ENCODE results near the gene MTA1.

The MTA1 gene

DNA sequence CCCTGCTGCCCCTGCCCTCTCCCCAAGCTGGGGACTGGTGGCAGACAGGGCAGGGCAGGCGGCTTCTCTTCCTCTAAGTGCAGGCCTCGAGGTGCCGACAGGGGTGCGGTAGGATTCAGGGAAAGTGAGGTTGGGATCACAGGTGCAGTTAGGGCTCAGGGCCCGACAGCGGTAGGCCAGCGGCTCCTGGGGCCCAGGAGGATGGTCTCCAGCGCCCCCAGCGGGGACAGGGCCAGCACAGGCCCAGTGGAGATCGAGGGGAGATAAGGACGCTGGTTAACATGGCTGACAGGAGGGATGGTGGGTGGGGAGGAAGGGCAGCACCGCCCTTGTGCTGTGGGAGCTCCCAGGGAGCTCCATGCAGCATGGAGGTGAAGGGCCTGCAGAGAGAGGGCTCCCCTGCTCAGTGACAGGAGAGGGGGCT, 66.1 kb downstream of the MTA1 start:
- no peak for DNase-seq (ENCODE audit: low read depth in 1 of 2, low spot score in 1 of 2)

DNA sequence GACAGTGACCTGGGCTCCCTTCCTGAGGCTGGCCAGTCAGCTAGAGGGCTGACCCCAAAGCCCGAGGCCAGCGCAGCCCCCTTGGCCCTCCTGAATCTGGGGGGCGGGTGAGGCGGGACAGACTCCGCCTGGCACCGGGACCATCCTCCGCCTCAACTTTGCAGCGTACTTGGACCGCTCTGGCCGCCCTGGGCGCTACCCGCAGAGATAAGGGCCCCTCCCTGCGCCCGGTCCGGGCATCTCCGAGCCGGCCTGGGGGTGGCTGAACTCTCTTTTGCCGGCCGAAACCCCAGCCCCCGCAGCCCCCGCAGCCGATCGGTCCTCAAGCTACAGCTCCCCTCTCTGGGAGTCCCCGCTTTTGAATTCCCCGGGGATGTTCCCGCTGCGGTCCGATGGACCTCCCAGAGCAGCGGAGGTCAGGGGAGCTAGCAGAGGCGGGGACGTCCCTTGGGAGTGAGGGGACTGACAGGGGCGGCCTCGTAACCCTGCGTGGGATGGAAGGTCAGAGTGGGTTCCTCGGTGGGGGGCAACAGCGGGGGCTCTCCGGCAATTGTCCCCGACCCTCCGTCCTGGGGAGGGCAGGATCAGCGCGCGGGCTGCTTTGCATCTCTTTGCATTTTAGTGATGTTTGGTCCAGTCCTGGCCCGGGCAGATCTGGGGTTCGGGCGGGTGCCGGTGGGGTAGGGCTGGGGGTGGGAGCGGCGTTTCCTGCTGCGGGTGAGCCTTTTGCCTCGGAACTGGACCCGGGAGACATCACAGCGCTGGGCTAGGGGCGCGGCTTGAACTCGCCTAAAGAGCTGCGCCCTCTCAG, 66.7 kb downstream of the MTA1 start, which contains the start of gene CRIP1:
TSS of gene CRIP1 (plus strand) at position 724 of the 811 bp plus-strand sequence. CDS start 374 bp downstream, outside the sequence.
- no peak for DNase-seq (ENCODE audit: low read depth in 1 of 2, low spot score in 1 of 2)

DNA sequence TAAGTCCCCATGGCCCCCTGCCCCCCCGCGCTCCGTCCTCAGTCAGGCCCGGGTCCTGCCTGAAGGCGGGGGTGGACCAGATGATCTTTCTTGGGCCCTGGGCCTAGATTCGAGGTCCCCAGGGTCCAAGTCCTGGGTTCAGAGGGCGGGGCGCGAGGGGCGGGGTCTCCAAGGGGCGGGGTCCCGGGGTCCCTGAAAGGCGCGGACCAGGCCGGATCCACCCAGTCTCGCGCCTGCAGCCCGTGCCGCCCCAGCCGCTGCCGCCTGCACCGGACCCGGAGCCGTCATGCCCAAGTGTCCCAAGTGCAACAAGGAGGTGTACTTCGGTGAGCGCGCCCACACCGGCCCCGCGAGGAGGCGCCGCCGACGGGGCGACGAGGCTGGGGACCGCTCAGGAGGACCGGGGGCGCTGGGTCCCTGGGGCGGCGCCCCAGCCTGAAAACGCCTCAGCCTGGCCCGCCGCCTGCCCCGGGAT, 67.4 kb downstream of the MTA1 start:
- DNase-seq (ENCODE audit: low read depth in 1 of 2, low spot score in 1 of 2), result peak in 1 of 2 donors; percentile 54

DNA sequence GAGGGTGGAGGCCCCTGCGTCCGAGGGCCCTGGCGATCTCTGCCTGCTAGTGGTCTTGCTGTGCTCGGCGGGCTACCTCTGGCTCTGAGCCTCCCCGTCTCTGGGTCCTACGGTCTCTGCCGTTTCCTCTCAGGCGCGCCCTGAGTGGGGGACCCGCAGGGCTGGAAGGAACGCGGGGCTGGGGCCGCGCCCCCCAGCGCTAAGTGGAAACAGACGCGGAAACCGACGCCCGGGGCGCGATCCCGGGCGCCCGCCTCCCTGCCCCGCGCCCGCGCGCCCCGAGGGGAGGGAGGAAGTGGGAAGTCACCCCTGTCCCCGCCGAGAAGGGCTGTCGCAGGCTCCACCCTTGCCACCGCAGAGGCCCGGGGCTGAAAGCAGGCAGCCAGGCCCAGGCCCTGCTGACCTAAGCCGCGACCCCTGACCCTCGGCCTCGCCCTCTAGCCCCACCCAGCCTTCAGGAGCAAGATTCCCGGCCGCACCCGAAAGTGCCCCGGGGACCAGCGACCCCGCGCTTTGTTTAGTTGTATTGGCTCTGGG, 67.9 kb downstream of the MTA1 start:
- peak in 1 of 2 donors; percentile 62 for DNase-seq (ENCODE audit: low read depth in 1 of 2, low spot score in 1 of 2)

DNA sequence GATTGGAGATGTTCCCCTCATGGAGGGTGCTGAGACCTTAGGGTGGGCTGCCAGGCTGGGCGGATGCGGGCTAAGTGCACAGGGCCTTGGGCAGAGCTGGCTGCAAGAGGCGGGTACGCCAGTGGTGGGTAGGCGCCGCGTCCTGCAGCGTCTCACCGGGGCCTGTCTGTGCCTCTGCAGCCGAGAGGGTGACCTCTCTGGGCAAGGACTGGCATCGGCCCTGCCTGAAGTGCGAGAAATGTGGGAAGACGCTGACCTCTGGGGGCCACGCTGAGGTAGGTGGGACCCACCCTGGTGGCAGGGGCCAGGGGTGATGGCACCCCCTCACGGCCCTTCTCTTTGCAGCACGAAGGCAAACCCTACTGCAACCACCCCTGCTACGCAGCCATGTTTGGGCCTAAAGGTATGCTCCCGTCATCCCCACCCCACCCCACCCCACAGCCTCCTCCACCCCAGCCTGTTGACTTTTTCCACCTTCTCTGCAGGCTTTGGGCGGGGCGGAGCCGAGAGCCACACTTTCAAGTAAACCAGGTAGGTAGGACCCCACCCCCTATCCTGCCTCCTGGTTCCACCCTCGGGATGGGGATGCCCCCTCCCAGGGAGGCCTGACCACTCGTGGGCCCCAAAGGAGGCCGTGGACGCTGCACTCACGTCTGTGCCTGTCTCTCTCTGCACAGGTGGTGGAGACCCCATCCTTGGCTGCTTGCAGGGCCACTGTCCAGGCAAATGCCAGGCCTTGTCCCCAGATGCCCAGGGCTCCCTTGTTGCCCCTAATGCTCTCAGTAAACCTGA, 68.6 kb downstream of the MTA1 start:
- no peak for DNase-seq (ENCODE audit: low read depth in 1 of 2, low spot score in 1 of 2)

DNA sequence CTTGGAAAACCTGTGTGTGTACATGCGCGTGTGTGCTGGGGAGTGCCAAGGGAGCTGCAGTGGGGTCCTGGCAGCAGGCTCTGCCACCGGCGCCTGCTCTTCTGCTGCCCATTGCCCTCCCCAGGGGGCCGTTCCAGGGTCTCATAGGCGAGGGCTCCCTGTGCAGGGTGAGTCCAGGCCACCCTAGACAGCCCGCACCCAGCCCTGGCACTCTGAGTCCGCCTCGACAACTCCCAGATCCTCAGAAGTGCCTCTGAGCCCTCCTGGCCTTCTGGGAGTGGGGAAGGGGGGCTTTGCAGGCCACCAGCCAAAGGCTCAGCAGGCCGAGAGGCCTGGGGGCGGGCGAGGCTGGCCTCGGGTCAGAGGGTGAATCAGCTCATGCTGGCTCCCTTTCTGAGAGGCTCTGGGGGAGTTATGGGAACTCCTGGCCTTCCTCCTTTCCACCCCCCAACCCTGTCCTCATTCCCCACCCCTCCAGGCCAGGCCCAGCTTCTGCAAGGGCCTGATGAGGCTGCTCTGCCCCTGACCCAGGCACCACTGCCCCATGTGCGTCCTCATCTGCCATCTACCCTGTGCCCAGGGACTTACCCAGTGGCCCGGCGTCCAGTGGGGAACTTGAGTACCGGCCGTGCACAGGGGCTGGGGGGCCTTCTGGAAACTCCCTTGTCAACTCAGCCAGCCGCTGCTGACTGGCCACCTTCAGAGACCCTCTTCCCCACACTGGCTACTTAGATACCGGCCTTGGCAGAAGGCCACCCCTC, 69.3 kb downstream of the MTA1 start:
- no peak for DNase-seq (ENCODE audit: low read depth in 1 of 2, low spot score in 1 of 2)

DNA sequence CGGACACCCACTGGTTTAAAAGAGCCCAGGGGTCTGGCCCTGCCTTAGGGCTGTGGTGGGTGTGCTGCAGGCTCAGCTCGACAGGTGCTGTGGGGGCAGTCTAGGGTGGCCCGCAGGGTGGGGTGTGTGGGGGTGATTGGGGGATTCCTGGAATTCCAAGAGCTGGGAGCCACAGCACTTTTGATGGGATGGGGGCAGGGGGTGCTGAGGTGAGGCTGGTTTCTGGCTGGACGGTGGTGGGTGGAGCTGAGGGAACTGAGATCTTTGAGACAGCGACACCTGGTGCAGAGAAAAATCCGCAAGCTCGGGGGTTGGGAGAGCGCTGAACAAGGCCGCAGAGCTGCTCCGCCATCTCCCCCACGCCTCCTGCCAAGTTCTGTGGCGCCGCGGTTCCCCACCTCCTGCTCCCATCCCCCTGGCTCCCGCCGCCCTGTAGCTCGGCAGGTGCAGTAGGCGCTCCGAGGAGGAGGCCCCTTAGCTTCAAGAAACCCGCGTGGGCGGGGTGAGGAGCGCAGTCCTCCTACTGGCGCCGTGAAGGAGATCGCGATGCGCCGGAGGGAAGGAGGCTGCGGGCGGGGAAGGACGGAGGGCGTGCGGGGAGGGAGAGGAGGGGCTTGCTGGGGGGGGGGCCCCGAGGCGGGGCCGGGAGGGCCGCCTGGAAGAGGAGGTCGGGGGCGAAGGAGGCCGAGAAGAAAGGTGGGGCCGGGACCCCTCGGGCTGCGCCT, 70.1 kb downstream of the MTA1 start:
- DNase-seq (ENCODE audit: low read depth in 1 of 2, low spot score in 1 of 2), result peak; percentile 64 to 72

DNA sequence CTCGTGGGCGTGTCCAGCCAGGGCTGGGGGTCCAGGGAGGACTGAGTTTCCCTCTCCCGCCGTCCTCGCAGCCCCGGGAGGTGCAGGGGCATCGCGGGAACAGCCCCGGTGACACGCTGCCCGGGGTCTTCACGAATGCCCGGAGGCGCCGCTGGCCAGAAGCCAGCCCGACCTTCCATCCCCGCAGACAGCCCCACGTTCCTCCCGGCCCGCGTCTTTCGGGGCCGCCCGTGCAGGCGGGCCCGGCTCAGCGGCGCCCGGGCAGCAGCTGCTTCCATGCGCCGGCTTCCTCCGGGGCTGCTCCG, 70.6 kb downstream of the MTA1 start:
- DNase-seq (ENCODE audit: low read depth in 1 of 2, low spot score in 1 of 2), result no peak

DNA sequence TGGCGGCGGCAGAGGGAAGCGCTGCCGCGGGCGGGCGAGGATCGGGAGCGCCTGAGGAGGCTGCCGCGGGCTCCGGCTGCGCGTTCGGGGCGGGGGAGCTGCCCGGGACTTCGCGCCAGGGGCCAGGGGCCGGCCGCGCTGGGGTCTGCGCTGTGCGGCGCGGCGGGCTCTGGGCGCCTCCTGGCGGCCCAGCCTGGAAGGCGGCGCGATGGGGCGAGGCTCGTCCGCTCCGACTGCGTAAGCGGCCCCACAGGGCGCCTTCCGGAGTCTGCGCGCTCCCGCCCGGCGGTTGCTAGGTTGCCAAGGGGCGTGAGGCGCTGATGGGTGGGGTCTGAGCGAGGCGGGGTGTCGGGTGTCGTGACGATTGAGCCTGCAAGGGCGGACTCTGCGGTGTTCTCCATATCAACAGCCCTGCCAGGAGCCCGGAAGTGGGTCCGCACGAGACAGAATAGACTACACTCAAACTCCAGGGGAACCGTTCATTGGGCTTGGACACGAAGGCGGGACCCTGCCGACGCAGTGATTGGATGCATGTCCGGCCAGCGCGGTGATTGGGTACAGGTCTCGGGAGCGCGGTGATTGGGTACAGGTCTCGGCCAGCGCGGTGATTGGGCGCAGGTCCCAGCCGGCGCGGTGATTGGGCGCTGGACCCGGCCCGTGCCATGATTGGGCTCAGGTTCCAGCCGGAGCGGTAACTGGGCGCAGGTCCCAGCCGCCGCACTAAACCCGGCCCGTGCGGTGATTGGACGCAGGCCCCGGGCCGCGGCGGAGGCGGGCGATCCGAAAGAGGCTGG, 71.1 kb downstream of the MTA1 start, which contains the start of gene TEDC1:
TSS of gene TEDC1 (plus strand) at position 675 of the 794 bp plus-strand sequence. CDS start 130 bp downstream, outside the sequence.
- DNase-seq (ENCODE audit: low read depth in 1 of 2, low spot score in 1 of 2), result peak; percentile 96 to 99

DNA sequence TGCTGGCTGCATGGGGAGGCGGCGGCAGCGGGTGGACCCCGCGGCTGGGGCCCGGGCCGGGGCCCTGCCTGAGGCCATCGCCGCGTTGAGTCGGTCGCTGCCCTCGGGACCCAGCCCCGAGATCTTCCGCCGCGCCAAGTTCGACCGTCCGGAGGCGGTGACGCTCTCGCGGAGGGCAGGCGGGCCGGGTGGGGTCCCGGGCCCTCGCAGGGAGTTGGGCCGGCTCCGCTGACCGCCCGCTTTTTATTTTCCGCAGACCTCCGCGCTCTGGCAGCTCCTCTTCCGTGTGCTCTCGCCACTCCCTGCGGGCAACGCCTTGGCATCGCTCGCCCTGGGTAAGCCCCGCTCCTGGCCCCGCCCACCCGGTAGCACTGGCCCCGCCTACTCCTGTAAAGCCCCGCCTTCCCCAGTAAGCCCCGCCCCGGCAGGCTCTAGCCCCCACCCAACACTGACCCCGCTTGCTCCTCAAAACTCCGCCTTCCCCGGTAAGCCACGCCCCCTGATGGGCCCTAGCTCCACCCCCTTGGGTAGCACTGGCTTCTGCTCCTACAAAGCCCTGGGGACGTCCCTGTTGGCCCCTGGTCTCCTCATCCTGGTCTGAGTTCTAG, 71.8 kb downstream of the MTA1 start:
- DNase-seq (ENCODE audit: low read depth in 1 of 2, low spot score in 1 of 2), result peak; percentile 69 to 83

DNA sequence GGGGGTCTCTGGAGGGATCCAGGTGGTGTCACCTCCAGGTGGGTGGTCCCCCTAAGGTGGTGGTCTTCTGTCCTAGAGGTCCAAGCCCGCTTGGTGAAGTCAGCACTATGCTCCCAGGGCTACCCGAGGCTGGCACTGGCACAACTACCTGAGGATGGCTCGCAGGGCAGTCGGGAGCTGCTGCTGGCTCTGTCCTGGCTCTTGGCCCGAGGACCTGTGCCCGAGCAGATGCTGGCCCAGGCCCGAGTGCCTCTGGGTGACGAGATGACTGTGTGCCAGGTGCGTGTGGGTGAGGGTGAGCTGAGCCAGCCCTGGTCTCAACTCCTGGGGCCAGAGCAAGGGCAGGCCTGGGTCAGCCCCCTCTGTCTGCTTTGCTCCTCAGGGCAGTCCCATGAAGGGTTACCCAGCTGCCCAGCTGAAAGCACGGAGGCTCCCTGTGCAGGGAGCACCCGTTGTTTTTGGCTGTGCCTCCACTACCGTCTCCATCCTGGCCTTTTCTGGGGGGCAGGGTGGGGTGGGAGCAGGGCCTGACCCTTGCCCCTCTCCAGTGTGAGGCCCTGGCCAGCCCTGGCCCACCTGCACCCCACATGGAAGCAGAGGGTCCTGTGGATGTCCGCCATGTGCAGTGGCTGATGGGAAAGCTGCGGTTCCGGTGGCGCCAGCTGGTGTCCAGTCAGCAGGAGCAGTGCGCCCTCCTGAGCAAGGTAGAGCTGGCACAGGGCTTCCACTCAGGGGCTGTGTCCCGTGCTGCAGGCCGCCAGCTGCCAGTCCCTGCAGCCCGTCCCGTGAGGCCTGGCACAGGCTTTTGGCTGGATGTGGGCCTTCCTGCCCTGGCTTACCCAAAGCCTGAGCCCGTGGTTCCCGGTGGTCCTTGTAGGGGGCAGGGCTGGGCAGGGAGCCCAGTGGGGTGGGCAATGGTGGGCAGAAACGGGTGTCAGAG, 72.7 kb downstream of the MTA1 start:
- DNase-seq (ENCODE audit: low read depth in 1 of 2, low spot score in 1 of 2), result no peak

DNA sequence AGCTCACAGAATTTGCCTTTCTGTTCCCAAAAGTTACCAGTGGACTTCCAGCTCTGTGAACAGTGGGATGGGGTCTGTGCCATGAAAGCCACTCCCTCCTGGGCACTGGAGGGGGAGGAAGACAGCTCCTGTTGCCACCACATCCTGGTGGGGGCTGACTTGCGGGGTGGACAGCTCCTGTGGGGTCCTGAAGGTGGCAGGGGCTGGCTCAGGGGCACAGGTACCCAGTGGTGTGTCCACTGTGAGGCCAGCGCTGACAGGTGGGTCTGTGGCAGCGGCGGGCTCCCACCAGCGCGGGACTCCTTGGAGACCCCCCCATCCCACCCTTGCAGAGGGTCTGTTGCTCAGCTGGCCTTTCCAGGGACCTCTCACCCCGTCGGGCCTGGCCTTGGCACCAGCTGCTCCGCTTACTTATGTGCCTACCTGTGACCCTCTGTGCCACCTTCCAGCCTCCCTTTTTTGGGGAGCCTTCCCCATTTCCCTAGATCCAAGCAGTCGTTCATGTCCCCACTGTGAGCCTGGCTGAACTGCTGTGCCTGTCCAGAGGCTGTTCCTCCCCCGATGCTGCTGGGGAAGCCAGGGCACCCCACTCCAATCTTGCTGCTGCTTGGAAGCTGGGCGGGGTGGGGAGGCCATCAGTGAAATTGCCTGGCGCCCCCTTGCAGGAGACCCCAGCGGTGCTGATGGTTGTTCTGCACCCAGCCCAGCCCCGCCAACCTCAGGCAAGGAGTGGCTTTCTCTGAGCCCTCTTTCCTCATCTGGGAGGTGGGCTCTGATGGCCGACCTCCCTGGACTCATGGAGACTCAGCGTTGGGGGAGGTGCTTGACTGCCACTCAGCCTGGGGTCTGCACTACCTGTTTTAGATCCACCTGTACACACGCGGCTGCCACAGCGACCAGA, 73.6 kb downstream of the MTA1 start:
- DNase-seq (ENCODE audit: low read depth in 1 of 2, low spot score in 1 of 2), result no peak

DNA sequence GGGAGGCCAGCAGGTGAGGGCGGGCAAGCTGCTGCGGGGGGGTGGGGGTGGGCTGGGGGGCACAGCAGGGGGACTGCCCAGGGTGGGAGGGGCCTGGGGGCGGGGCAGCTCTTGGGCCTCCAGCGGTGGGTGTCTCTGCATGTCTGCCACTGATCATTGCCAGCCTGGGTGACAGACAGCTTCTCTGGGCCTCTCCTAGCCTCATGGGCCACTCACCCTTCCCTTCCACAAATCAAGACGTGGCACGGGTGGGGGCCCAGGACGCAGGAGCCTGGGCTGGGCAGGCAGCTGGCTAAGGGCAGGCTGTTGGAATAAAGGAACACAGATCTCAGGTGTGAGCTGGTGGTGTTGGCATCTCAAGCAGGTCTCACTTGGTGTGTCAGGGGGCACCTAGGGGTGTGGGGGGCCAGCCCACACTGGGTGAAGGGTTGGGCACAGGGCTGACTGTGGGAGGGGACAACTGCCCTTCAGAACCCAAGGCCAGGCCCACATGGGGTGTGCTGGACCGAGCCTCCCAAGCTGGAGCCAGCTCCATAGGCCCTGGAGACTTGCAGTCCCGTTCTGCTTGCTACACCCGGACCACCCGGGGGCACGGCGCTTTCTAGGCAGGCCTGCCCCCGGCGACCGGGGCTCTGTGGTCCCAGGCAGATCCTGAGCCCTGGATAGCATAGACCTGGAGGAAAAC, 74.4 kb downstream of the MTA1 start:
- no peak for DNase-seq (ENCODE audit: low read depth in 1 of 2, low spot score in 1 of 2)

DNA sequence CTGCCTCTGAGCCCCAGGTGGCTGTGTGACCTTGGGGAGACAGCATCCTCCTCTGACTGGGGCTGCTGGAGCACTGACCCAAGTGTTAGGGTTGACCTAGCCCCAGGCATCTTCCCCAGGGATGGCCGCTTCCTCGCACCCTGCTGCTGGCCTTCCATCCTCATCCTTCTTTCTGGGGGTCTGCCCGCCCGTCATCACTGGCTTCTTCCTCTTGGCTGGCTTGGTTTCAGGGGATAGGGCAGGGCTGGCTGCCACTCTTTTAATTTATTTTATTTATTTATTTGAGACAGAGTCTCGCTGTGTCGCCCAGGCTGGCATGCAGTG, 74.9 kb downstream of the MTA1 start:
- DNase-seq (ENCODE audit: low read depth in 1 of 2, low spot score in 1 of 2), result no peak

DNA sequence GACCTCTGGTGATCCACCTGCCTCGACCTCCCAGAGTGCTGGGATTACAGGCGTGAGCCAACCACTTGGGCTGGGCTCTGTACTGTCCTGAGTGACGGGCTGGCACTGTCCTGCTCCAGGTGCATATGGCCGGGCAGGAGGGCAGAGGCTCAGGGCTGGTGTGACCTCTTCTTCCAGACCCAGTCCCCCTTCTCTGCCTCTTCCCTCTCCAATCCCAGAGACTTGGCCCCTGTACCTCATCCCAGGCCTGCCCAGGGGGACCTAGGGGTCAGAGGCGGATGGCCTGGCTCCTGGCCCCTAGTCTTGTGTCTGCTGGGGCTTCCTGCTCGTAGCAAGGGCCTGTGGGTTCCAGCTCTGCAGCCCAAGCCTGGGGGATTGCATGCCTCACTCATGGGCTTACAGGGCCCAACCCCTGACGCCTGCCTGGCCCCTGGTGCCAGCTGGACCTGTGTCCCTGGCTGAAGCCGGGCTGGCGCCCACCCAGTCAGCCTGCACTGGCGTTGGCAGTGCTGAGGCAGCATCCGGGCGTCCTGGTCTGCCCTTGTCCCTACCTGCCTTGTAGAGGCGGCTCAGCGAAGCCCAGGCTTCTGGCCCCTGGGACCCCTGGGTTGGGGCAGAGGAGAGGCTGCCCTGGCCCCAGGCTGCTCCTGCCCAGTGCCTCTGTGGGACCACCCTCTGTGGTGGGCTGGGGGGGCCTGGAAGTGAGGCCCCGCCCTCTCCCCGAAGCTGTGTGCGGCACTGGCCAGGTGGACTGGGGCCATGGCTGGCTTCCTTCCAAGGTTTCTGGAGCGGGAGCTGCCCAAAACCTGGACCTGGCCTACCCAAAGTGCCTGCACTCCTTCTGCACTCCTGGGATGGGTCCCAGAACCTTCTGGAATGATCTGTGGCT, 75.7 kb downstream of the MTA1 start:
- DNase-seq (ENCODE audit: low read depth in 1 of 2, low spot score in 1 of 2), result no peak
